ENCODE results near the gene RFX4. TPM values are rescaled to one million over a fixed set of nuclear protein-coding genes. Genes with fewer than 3 reads are reported as not detected.

The RFX4 gene
- polyA plus RNA-seq, 2 of the 4 experiments (the other 2 are of a cell fraction), result not detected

- H3K9me3 ChIP-seq, result no peaks in the 10 kb centered on the region
- 0 out of 3 replicates have a peak, but pooled peaks cover 10% of the 10 kb centered on the region for H3K4me1 ChIP-seq
- POLR2A ChIA-PET, result no interaction called here
- H3K27ac ChIP-seq, result no peak overlapping the region
- DNase-seq (ENCODE audit: low read depth in 1 of 2, low spot score in 1 of 2), result no peak
- WGBS (ENCODE audit: missing lambda C conversion rate), result 98% methylated on average over 2 of the region's 2 CpGs
- CTCF ChIA-PET, result no interaction called here
- H3K4me2 ChIP-seq, result no peak overlapping the region
- TF ChIP-seq ATOH8 (CRISPR knock-in tag; IDR thresholded peaks at IDR 0.05; ENCODE audit: low read depth), result no peak
- no peak for TF ChIP-seq NPAS2 (CRISPR knock-in tag; IDR thresholded peaks at IDR 0.05; ENCODE audit: borderline replicate concordance)
- no peak for TF ChIP-seq E2F6 (IDR thresholded peaks at IDR 0.05; ENCODE audit: borderline replicate concordance, low read depth)
- no peak for TF ChIP-seq PHF8 (IDR thresholded peaks at IDR 0.05; ENCODE audit: borderline replicate concordance, low read depth)
- TF ChIP-seq BCL3 (IDR thresholded peaks at IDR 0.05), result no peak
- no peak for TF ChIP-seq MYC (IDR thresholded peaks at IDR 0.05; ENCODE audit: borderline replicate concordance, low read length)
- no peak for TF ChIP-seq HOXA7 (CRISPR knock-in tag; IDR thresholded peaks at IDR 0.05)
- no peak for TF ChIP-seq MAFK (IDR thresholded peaks at IDR 0.05; ENCODE audit: partially characterized antibody)
- TF ChIP-seq ZNF302 (CRISPR knock-in tag; IDR thresholded peaks at IDR 0.05), result no peak
- no peak for TF ChIP-seq SMC3 (IDR thresholded peaks at IDR 0.05)
- TF ChIP-seq POLR2AphosphoS2 (conservative IDR thresholded peaks at IDR 0.05; ENCODE audit: low read length), result no peak
- no peak for TF ChIP-seq FOSB (CRISPR knock-in tag; IDR thresholded peaks at IDR 0.05)
- TF ChIP-seq NR3C1 (IDR thresholded peaks at IDR 0.05), result no peak
- no peak for TF ChIP-seq EHF (CRISPR knock-in tag; IDR thresholded peaks at IDR 0.05)
- TF ChIP-seq USF2 (IDR thresholded peaks at IDR 0.05), result no peak
- no peak for TF ChIP-seq HES2 (IDR thresholded peaks at IDR 0.05)
- TF ChIP-seq BHLHE40 (IDR thresholded peaks at IDR 0.05; ENCODE audit: low read depth, low read length), result no peak
- FAIRE-seq, result no peak
- ATAC-seq, result no peak
- H3K4me3 ChIP-seq, result no peak overlapping the region
Measured at GRCh38 chr12:106651552-106651951, 68.7 kb downstream of the RFX4 start.

GRCh38 chr12:106652510-106653015 lies 69.8 kb downstream of the RFX4 start:
- H3K9me3 ChIP-seq, result no peaks in the 10 kb centered on the region
- ATAC-seq, result no peak
- TF ChIP-seq HOXB5 (CRISPR knock-in tag; IDR thresholded peaks at IDR 0.05) (no peak), BHLHE40 (IDR thresholded peaks at IDR 0.05; ENCODE audit: low read depth, low read length) (no peak), ZNF302 (CRISPR knock-in tag; IDR thresholded peaks at IDR 0.05) (no peak), NPAS2 (CRISPR knock-in tag; IDR thresholded peaks at IDR 0.05; ENCODE audit: borderline replicate concordance) (no peak), RFX5 (IDR thresholded peaks at IDR 0.05) (no peak), HOXA7 (CRISPR knock-in tag; IDR thresholded peaks at IDR 0.05) (no peak), HMGXB4 (CRISPR knock-in tag; IDR thresholded peaks at IDR 0.05; ENCODE audit: borderline replicate concordance) (no peak), EP300 (IDR thresholded peaks at IDR 0.05) (no peak), GATA3 (IDR thresholded peaks at IDR 0.05; ENCODE audit: borderline replicate concordance) (no peak), ELK1 (IDR thresholded peaks at IDR 0.05; ENCODE audit: low read depth, low read length) (no peak), RARB (CRISPR knock-in tag; IDR thresholded peaks at IDR 0.05) (no peak)
- no peak for DNase-seq (ENCODE audit: low read depth in 1 of 2, low spot score in 1 of 2)
- ChIA-PET POLR2A (no interaction called here), CTCF (interaction anchor here (0.6 kb wide), 1 partner anchor 219 kb away, joined by 3 read pairs; no protein-coding TSS in a partner anchor)
- no peak overlapping the region for H3K27ac ChIP-seq
- no peak overlapping the region for H3K4me2 ChIP-seq
- no peak overlapping the region for H3K4me3 ChIP-seq
- H3K4me1 ChIP-seq, result 0 out of 3 replicates have a peak, but pooled peaks cover 10% of the 10 kb centered on the region
- whole genome bisulfite sequencing (ENCODE audit: missing lambda C conversion rate), result 69% methylated on average over 7 of the region's 7 CpGs
- no peak for FAIRE-seq

Data from A549 (cell line).